IMR-90 (cell line): ENCODE measurements around the gene HRH3. TPM values are rescaled to one million over a fixed set of nuclear protein-coding genes. Genes with fewer than 3 reads are reported as not detected.
A peak's percentile ranks its signal among the peaks of the same experiment; 100 is the strongest.

Experiments used
- ATAC-seq: fragments of 200-7000 bp; cut with Tn5 transposase; 2 replicates; pipeline ENCODE4 v1.9.1; 2020; ENCODE audit warnings: low read depth, mild to moderate bottlenecking, moderate library complexity
- BruUV-seq: library from RNA; stranded (reverse); fragments of 400-500 nt; replicated peaks from 2 replicates; lab custom pipeline; 2021; lab: Mats Ljungman, UMichigan
- CTCF ChIA-PET: fragments of 300-600 bp; formaldehyde crosslinking; extraction: SDS; loops from one replicate; lab custom pipeline; 2021; ENCODE audit warnings: antibody characterized with exemption; lab: Yijun Ruan, JAX
- POLR2A ChIA-PET: fragments of 300-600 bp; sonication (Branson Sonifier 250); formaldehyde crosslinking; loops from one replicate; lab custom pipeline; 2022; ENCODE audit warnings: antibody characterized with exemption; ENCODE audit not compliant: unreplicated experiment; lab: Charles Lee
- DNase-seq: peaks from one replicate; pipeline ENCODE4 v3.0.0; 2013
- H2AFZ ChIP-seq: replicated peaks from 2 replicates; pipeline ENCODE3; 2013; ENCODE audit warnings: low read length, mild to moderate bottlenecking; ENCODE audit not compliant: poor library complexity
- H2AK5ac ChIP-seq: 2 replicates; pipeline ENCODE4 v1.6.1; 2013; ENCODE audit warnings: low read depth, low read length, inconsistent platforms
- H2AK9ac ChIP-seq: replicated peaks from 2 replicates; pipeline ENCODE3; 2013; ENCODE audit warnings: mild to moderate bottlenecking, low read depth, low read length, moderate library complexity; ENCODE audit not compliant: poor library complexity
- H2BK120ac ChIP-seq: 2 replicates; pipeline ENCODE4 v1.6.1; 2013; ENCODE audit warnings: low read depth, low read length, inconsistent platforms
- H2BK15ac ChIP-seq: 3 replicates; pipeline ENCODE4 v1.6.1; 2013; ENCODE audit warnings: low read depth, low read length, inconsistent platforms
- H2BK20ac ChIP-seq: 2 replicates; pipeline ENCODE4 v1.6.1; 2013; ENCODE audit warnings: low read depth, mild to moderate bottlenecking, inconsistent platforms, low read length, moderate library complexity
- H2BK5ac ChIP-seq: 2 replicates; pipeline ENCODE4 v1.6.1; 2013; ENCODE audit warnings: mild to moderate bottlenecking, low read depth, low read length, inconsistent platforms; ENCODE audit not compliant: poor library complexity, severe bottlenecking
- H3K14ac ChIP-seq: replicated peaks from 2 replicates; pipeline ENCODE4 v1.6.1; 2013; ENCODE audit warnings: low read depth, low read length, inconsistent platforms
- H3K18ac ChIP-seq: 2 replicates; pipeline ENCODE4 v1.6.1; 2013; ENCODE audit warnings: low read depth, low read length, control low read depth
- H3K23ac ChIP-seq: 2 replicates; pipeline ENCODE4 v1.6.1; 2013; ENCODE audit warnings: low read depth, low read length, inconsistent platforms
- H3K27ac ChIP-seq: 2 replicates; pipeline ENCODE4 v1.5.1; 2013; ENCODE audit warnings: mild to moderate bottlenecking, control low read depth, low read length; ENCODE audit not compliant: insufficient read depth
- H3K27me3 ChIP-seq: 2 replicates; pipeline ENCODE4 v1.6.1; 2013; ENCODE audit warnings: low read length; ENCODE audit not compliant: control insufficient read depth, insufficient read depth
- H3K36me3 ChIP-seq: 2 replicates; pipeline ENCODE4 v1.6.1; 2013; ENCODE audit warnings: low read length, mixed read lengths; ENCODE audit not compliant: control insufficient read depth, insufficient read depth
- H3K4ac ChIP-seq: 2 replicates; pipeline ENCODE4 v1.6.1; 2013; ENCODE audit warnings: low read depth, low read length, inconsistent platforms
- H3K4me1 ChIP-seq: 2 replicates; pipeline ENCODE4 v1.6.1; 2013; ENCODE audit warnings: low read length, mixed read lengths; ENCODE audit not compliant: control insufficient read depth, insufficient read depth
- H3K4me2 ChIP-seq: 2 replicates; pipeline ENCODE4 v1.6.1; 2013; ENCODE audit warnings: low read depth, mild to moderate bottlenecking, control low read depth, low read length, moderate library complexity
- H3K4me3 ChIP-seq: 2 replicates; pipeline ENCODE4 v1.5.1; 2013; ENCODE audit warnings: low read depth, mild to moderate bottlenecking, control low read depth, low read length, moderate library complexity; ENCODE audit not compliant: insufficient read depth
- H3K56ac ChIP-seq: 2 replicates; pipeline ENCODE4 v1.6.1; 2013; ENCODE audit warnings: low read length, inconsistent platforms; ENCODE audit not compliant: insufficient read depth; ENCODE audit errors: extremely low read depth
- H3K79me1 ChIP-seq, 2 experiments: 2 replicates each; pipeline ENCODE4 v1.6.1; 2013; ENCODE audit warnings: low read length in 2 of 2, inconsistent platforms in 1 of 2, low read depth in 1 of 2
- H3K9ac ChIP-seq: 2 replicates; pipeline ENCODE4 v1.6.1; 2013; ENCODE audit warnings: low read depth, low read length, control low read depth
- H3K9me1 ChIP-seq: 2 replicates; pipeline ENCODE4 v1.6.1; 2013; ENCODE audit warnings: low read length, inconsistent platforms; ENCODE audit not compliant: insufficient read depth
- H3K9me3 ChIP-seq: 2 replicates; pipeline ENCODE4 v1.6.1; 2013; ENCODE audit warnings: low read length; ENCODE audit not compliant: control insufficient read depth, insufficient read depth
- H4K20me1 ChIP-seq: 2 replicates; pipeline ENCODE4 v1.6.1; 2013; ENCODE audit warnings: low read length, inconsistent platforms; ENCODE audit not compliant: insufficient read depth
- H4K5ac ChIP-seq: 2 replicates; pipeline ENCODE4 v1.6.1; 2013; ENCODE audit warnings: mild to moderate bottlenecking, low read depth, low read length, control low read depth
- H4K8ac ChIP-seq, 2 experiments: 2 replicates each; pipeline ENCODE4 v1.6.1; 2013; ENCODE audit warnings: low read depth in 2 of 2, low read length in 2 of 2, control low read depth in 1 of 2, inconsistent platforms in 1 of 2
- H4K91ac ChIP-seq: 2 replicates; pipeline ENCODE4 v1.6.1; 2013; ENCODE audit warnings: low read depth, low read length, inconsistent platforms; ENCODE audit not compliant: insufficient read depth
- BHLHE40 ChIP-seq: fragments of 150-350 bp; IDR thresholded peaks from 2 replicates; pipeline ENCODE4 v1.6.1; 2016; ENCODE audit warnings: mild to moderate bottlenecking, low read depth, low read length
- CEBPB ChIP-seq: IDR thresholded peaks from 2 replicates; pipeline ENCODE4 v1.6.1; 2012; ENCODE audit warnings: low read depth, low read length, improper control_type of control experiment
- CHD1 ChIP-seq: IDR thresholded peaks from 2 replicates; pipeline ENCODE4 v1.6.1; 2012; ENCODE audit warnings: low read depth, low read length, improper control_type of control experiment
- FOS ChIP-seq: fragments of 150-350 bp; IDR thresholded peaks from 2 replicates; pipeline ENCODE4 v1.6.1; 2016; ENCODE audit warnings: low read depth, low read length
- MAFK ChIP-seq: IDR thresholded peaks from 2 replicates; pipeline ENCODE4 v1.6.1; 2012; ENCODE audit warnings: low read depth, low read length, improper control_type of control experiment
- MAZ ChIP-seq: IDR thresholded peaks from 2 replicates; pipeline ENCODE4 v1.6.1; 2012; ENCODE audit warnings: low read depth, mild to moderate bottlenecking, low read length, improper control_type of control experiment, moderate library complexity, borderline replicate concordance
- MXI1 ChIP-seq: IDR thresholded peaks from 2 replicates; pipeline ENCODE4 v1.6.1; 2012; ENCODE audit warnings: low read depth, mild to moderate bottlenecking, low read length, moderate library complexity, borderline replicate concordance
- NFE2L2 ChIP-seq: fragments of 150-350 bp; IDR thresholded peaks from 2 replicates; pipeline ENCODE4 v1.6.1; 2016; ENCODE audit warnings: low read depth, mild to moderate bottlenecking, low read length
- POLR2A ChIP-seq: IDR thresholded peaks from 2 replicates; pipeline ENCODE4 v1.6.1; 2012; ENCODE audit warnings: mild to moderate bottlenecking, low read depth, low read length
- RAD21 ChIP-seq: IDR thresholded peaks from 2 replicates; pipeline ENCODE4 v1.6.1; 2012; ENCODE audit warnings: low read length, improper control_type of control experiment
- RCOR1 ChIP-seq: IDR thresholded peaks from 2 replicates; pipeline ENCODE4 v1.6.1; 2012; ENCODE audit warnings: mild to moderate bottlenecking, low read length, improper control_type of control experiment; ENCODE audit not compliant: insufficient replicate concordance
- RFX5 ChIP-seq: IDR thresholded peaks from 2 replicates; pipeline ENCODE4 v1.8.0; 2012; ENCODE audit warnings: low read depth, mild to moderate bottlenecking, low read length, moderate library complexity
- WGBS, 2 experiments: methylation state at CpG; one replicate each; pipeline versions ENCODE4 v1.1.5 to v1.1.7; 2013; ENCODE audit warnings: missing lambda C conversion rate in 2 of 2; ENCODE audit not compliant: insufficient read length in 1 of 2; ENCODE audit errors: extremely low coverage in 2 of 2; 5-methylcytosine and 5-hydroxymethylcytosine counted together
- dilution Hi-C: fragments of 300-500 bp; cut with HindIII; formaldehyde crosslinking; loops from one replicate; pipeline ENCODE4 v1.14.3; 2018; ENCODE audit warnings: low sequenced_read_pairs; ENCODE audit not compliant: unreplicated experiment
- in situ Hi-C: fragments of 300-500 bp; cut with MboI; formaldehyde crosslinking; loops from 3 replicates; pipeline ENCODE4 v1.14.3; 2019; ENCODE audit warnings: low sequenced_read_pairs, inconsistent platforms, mixed read lengths
- intact Hi-C: fragments of 100-400 bp; cut with micrococcal nuclease; formaldehyde crosslinking; loops from 2 replicates; pipeline ENCODE4 v1.10.0; 2022
- polyA plus RNA-seq, 3 experiments: library from polyadenylated mRNA; depleted of rRNA; stranded (reverse); fragments of >200 nt; gene quantifications; 2 replicates each; pipeline ENCODE4 v1.2.3, GENCODE V29; 2012; ENCODE audit warnings: low replicate concordance in 1 of 3
- total RNA-seq: library from RNA; depleted of rRNA; stranded (reverse); fragments of >200 nt; gene quantifications from 2 replicates; pipeline ENCODE4 v1.2.3, GENCODE V29; 2012
- TF ChIP-seq, protein P1 (sequence below): fragments of 150-350 bp; IDR thresholded peaks from 2 replicates; pipeline ENCODE4 v1.6.1; 2017; ENCODE audit warnings: mild to moderate bottlenecking, antibody characterized with exemption, low read length, low read depth
- TF ChIP-seq, protein P2 (sequence below): fragments of 150-350 bp; IDR thresholded peaks from 2 replicates; pipeline ENCODE4 v1.6.1; 2016; ENCODE audit warnings: low read depth, mild to moderate bottlenecking, low read length, moderate library complexity, borderline replicate concordance

Gene HRH3
- total and polyA plus RNA-seq, 2 of the 4 experiments (the other 2 are of a cell fraction): not detected

DNA sequence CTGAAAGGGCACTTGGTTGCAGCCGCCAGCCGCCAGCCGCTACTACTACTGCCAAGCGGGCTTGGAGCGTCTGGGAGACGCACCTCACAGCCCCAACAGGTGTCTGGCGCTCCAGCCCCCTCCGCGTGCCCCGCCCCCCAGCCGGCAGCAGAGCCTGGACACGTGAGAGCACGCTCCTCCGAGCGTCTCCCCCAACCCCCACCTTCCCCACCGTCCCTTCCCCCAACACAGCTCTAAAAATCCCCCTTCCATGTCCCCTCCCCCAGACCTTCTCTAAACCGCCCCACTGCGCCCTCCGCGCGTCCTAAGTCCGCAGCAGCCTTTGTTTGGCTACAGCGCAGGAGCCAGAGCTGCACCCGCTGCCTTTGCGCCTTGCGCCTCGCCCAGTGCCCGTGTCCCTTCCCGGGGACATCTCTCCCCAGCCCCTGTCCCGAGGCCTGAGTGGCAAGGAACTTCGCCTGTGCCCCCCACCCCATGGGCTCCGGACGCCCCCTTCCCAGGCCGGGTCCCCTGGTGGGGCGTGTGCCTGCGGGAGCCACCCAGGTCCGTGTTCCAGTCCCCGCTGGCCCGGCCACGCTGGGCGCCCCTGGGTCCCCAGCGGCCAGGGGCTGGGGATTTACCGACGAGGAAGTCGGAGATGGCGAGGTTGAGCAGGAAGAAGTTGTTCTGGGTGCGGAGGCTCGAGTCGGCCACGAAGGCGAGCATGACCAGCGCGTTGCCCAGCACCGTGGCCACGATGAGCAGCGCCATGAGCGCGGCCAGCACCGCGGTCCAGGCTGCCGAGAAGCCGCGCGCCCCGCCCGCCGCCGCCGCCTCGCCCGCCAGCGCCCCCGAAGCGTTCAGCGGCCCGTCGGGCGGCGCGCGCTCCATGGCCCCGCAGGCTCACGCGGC lies 732 bp downstream of the HRH3 start:
- H3K9ac ChIP-seq: no peak overlapping the region
- H2BK5ac ChIP-seq: no peak overlapping the region
- H3K56ac ChIP-seq: no peak overlapping the region
- intact Hi-C loops (no loop called here), dilution Hi-C loops (no loop called here), in situ Hi-C loops (no loop called here)
- no peak overlapping the region for H2AK9ac ChIP-seq
- WGBS, 2 experiments: 2% methylated on average over 27 of the region's 84 CpGs; no CpG with 5 or more reads in 1 of the 2 experiments
- H3K23ac ChIP-seq: no peak overlapping the region
- peak overlapping the region; percentile 46; the same call in 1 of the 2 replicates for H3K4me2 ChIP-seq
- POLR2A ChIA-PET: no interaction called here
- H3K9me1 ChIP-seq: no peaks in the 10 kb centered on the region
- TF ChIP-seq CEBPB (no peak), RCOR1 (no peak), MAFK (no peak), MAZ (no peak), RFX5 (no peak), BHLHE40 (no peak), RAD21 (no peak), MXI1 (no peak), POLR2A (no peak), CHD1 (no peak), NFE2L2 (no peak), FOS (no peak)
- TF ChIP-seq, protein P1, sequence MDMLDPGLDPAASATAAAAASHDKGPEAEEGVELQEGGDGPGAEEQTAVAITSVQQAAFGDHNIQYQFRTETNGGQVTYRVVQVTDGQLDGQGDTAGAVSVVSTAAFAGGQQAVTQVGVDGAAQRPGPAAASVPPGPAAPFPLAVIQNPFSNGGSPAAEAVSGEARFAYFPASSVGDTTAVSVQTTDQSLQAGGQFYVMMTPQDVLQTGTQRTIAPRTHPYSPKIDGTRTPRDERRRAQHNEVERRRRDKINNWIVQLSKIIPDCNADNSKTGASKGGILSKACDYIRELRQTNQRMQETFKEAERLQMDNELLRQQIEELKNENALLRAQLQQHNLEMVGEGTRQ: no peak
- TF ChIP-seq, protein P2, sequence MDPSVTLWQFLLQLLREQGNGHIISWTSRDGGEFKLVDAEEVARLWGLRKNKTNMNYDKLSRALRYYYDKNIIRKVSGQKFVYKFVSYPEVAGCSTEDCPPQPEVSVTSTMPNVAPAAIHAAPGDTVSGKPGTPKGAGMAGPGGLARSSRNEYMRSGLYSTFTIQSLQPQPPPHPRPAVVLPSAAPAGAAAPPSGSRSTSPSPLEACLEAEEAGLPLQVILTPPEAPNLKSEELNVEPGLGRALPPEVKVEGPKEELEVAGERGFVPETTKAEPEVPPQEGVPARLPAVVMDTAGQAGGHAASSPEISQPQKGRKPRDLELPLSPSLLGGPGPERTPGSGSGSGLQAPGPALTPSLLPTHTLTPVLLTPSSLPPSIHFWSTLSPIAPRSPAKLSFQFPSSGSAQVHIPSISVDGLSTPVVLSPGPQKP: no peak
- CTCF ChIA-PET: no interaction called here
- H4K20me1 ChIP-seq: peaks cover 12% of the 10 kb centered on the region
- H2BK120ac ChIP-seq: no peak overlapping the region
- H3K27ac ChIP-seq: no peak overlapping the region
- H2AFZ ChIP-seq: no peak overlapping the region
- no peaks in the 10 kb centered on the region for H3K79me1 ChIP-seq
- no peaks in the 10 kb centered on the region for H3K9me3 ChIP-seq
- H3K27me3 ChIP-seq: peaks cover 80% of the 10 kb centered on the region
- ATAC-seq (peak; percentile 70), DNase-seq (no peak)
- H3K18ac ChIP-seq: no peak overlapping the region
- no peak overlapping the region for H2AK5ac ChIP-seq
- no peak overlapping the region for H4K8ac ChIP-seq
- no peak overlapping the region for H3K14ac ChIP-seq
- H3K4me3 ChIP-seq: no peak overlapping the region; the same call in 1 of the 2 replicates
- H3K36me3 ChIP-seq: no peaks in the 10 kb centered on the region
- no peaks in the 10 kb centered on the region for H3K4me1 ChIP-seq
- H2BK20ac ChIP-seq: no peak overlapping the region
- H4K91ac ChIP-seq: no peak overlapping the region
- no peak overlapping the region for H2BK15ac ChIP-seq
- no peak overlapping the region for H4K5ac ChIP-seq
- no peak overlapping the region for H3K4ac ChIP-seq
- BruUV-seq: no TSS peak
